ENCODE results near the gene TMEM272. TPM values are rescaled to one million over a fixed set of nuclear protein-coding genes. Genes with fewer than 3 reads are reported as not detected.

Gene TMEM272
- total and polyA plus RNA-seq, 2 of the 4 experiments (the other 2 are of a cell fraction): not detected

DNA sequence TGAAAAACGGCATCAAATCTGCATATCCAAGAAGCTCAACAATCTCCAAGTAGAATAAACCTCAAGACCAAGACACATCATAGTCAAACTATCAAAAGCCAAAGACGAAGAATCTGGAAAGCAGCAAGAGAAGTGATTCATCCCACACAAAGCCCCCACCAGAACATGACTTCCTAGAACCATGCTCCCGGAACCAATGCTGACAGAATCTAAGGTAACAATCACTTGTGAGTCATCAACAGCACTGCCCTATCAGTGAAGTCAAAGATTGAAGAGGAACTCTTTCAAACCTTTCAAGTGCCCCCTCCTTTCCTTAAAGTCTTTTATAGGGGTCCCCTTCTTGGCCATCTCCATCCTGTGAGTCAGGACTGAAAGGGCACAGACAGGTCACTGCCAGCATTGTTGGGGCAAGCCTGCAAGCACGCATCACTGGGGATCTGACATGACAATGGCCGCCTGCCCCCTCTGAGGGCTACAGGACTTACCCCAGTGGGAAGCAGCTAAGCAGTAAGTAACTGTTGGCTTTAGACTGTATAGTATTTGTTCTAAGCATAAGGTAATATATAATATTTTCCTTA, 16.8 kb upstream of the TMEM272 start, which contains the start of gene CCDC70:
Gene CCDC70, plus strand, starts transcription at position 247 of the 578 bp plus-strand sequence. CDS start 3,443 bp downstream, outside the sequence.
- Histone ChIP-seq H4K91ac (ENCODE audit: insufficient read depth, low read depth, low read length) (no peak within 1 kb of the TSS), H2BK5ac (ENCODE audit: low read depth, low read length, poor library complexity, severe bottlenecking) (no peak within 1 kb of the TSS), H3K9ac (ENCODE audit: low read depth, low read length) (no peak within 1 kb of the TSS), H2BK15ac (ENCODE audit: low read depth, low read length) (no peak within 1 kb of the TSS), H2AK5ac (ENCODE audit: low read depth, low read length) (no peak within 1 kb of the TSS), H2AK9ac (replicated peaks; ENCODE audit: low read depth, low read length, poor library complexity) (no peak within 1 kb of the TSS), H3K9me1 (ENCODE audit: insufficient read depth, low read length) (no peaks in the 10 kb centered on the region), H3K23ac (ENCODE audit: low read depth, low read length) (no peak within 1 kb of the TSS), H3K4me2 (ENCODE audit: low read depth, low read length) (no peak within 1 kb of the TSS), H3K27ac (ENCODE audit: insufficient read depth, low read length) (no peak within 1 kb of the TSS), H3K4me1 (ENCODE audit: control insufficient read depth, insufficient read depth, low read length) (no peaks in the 10 kb centered on the region), H2BK20ac (ENCODE audit: low read depth, low read length) (no peak within 1 kb of the TSS), H3K4ac (ENCODE audit: low read depth, low read length) (no peak within 1 kb of the TSS), H3K9me3 (ENCODE audit: control insufficient read depth, insufficient read depth, low read length) (no peaks in the 10 kb centered on the region), H3K18ac (ENCODE audit: low read depth, low read length) (no peak within 1 kb of the TSS), H2AFZ (replicated peaks; ENCODE audit: low read length, poor library complexity) (no peak within 1 kb of the TSS), H3K36me3 (ENCODE audit: control insufficient read depth, insufficient read depth, low read length) (no peaks in the 10 kb centered on the region), H3K56ac (ENCODE audit: extremely low read depth, insufficient read depth, low read length) (no peak within 1 kb of the TSS), H4K20me1 (ENCODE audit: insufficient read depth, low read length) (no peaks in the 10 kb centered on the region), H3K4me3 (ENCODE audit: insufficient read depth, low read depth, low read length) (no peak within 1 kb of the TSS), H4K5ac (ENCODE audit: low read depth, low read length) (no peak within 1 kb of the TSS), H3K27me3 (ENCODE audit: control insufficient read depth, insufficient read depth, low read length) (peaks cover 12% of the 10 kb centered on the region), H3K79me1 (ENCODE audit: low read depth in 1 of 2, low read length in 2 of 2) (no peaks in the 10 kb centered on the region), H4K8ac (ENCODE audit: low read depth in 2 of 2, low read length in 2 of 2) (no peak within 1 kb of the TSS), H3K14ac (replicated peaks; ENCODE audit: low read depth, low read length) (no peak within 1 kb of the TSS), H2BK120ac (ENCODE audit: low read depth, low read length) (no peak within 1 kb of the TSS)
- ChIA-PET CTCF (interaction anchor here (0.9 kb wide), 1 partner anchor 11 kb away, joined by 4 read pairs; no protein-coding TSS in a partner anchor), POLR2A (ENCODE audit: unreplicated experiment) (interaction anchor here (0.6 kb wide), 1 partner anchor 41 kb away, joined by 5 read pairs; no protein-coding TSS in a partner anchor)
- no TSS peak for BruUV-seq (replicated peaks)
- TF ChIP-seq CEBPB (IDR thresholded peaks at IDR 0.05; ENCODE audit: low read depth, low read length) (no peak), BHLHE40 (IDR thresholded peaks at IDR 0.05; ENCODE audit: low read depth, low read length) (no peak), NFE2L2 (IDR thresholded peaks at IDR 0.05; ENCODE audit: low read depth, low read length) (no peak), MAZ (IDR thresholded peaks at IDR 0.05; ENCODE audit: borderline replicate concordance, low read depth, low read length) (no peak), RFX5 (IDR thresholded peaks at IDR 0.05; ENCODE audit: low read depth, low read length) (no peak), CHD1 (IDR thresholded peaks at IDR 0.05; ENCODE audit: low read depth, low read length) (no peak), RAD21 (IDR thresholded peaks at IDR 0.05; ENCODE audit: low read length) (no peak), FOS (IDR thresholded peaks at IDR 0.05; ENCODE audit: low read depth, low read length) (no peak), RCOR1 (IDR thresholded peaks at IDR 0.05; ENCODE audit: insufficient replicate concordance, low read length) (no peak), MAFK (IDR thresholded peaks at IDR 0.05; ENCODE audit: low read depth, low read length) (no peak), MXI1 (IDR thresholded peaks at IDR 0.05; ENCODE audit: borderline replicate concordance, low read depth, low read length) (no peak), POLR2A (IDR thresholded peaks at IDR 0.05; ENCODE audit: low read depth, low read length) (no peak), SMC3 (IDR thresholded peaks at IDR 0.05; ENCODE audit: low read depth, low read length) (no peak)
- TF ChIP-seq, protein P1, sequence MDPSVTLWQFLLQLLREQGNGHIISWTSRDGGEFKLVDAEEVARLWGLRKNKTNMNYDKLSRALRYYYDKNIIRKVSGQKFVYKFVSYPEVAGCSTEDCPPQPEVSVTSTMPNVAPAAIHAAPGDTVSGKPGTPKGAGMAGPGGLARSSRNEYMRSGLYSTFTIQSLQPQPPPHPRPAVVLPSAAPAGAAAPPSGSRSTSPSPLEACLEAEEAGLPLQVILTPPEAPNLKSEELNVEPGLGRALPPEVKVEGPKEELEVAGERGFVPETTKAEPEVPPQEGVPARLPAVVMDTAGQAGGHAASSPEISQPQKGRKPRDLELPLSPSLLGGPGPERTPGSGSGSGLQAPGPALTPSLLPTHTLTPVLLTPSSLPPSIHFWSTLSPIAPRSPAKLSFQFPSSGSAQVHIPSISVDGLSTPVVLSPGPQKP (IDR thresholded peaks at IDR 0.05; ENCODE audit: borderline replicate concordance, low read depth, low read length): no peak
- TF ChIP-seq, protein P2, sequence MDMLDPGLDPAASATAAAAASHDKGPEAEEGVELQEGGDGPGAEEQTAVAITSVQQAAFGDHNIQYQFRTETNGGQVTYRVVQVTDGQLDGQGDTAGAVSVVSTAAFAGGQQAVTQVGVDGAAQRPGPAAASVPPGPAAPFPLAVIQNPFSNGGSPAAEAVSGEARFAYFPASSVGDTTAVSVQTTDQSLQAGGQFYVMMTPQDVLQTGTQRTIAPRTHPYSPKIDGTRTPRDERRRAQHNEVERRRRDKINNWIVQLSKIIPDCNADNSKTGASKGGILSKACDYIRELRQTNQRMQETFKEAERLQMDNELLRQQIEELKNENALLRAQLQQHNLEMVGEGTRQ (IDR thresholded peaks at IDR 0.05; ENCODE audit: low read depth, low read length): no peak
- TF ChIP-seq, protein P3, sequence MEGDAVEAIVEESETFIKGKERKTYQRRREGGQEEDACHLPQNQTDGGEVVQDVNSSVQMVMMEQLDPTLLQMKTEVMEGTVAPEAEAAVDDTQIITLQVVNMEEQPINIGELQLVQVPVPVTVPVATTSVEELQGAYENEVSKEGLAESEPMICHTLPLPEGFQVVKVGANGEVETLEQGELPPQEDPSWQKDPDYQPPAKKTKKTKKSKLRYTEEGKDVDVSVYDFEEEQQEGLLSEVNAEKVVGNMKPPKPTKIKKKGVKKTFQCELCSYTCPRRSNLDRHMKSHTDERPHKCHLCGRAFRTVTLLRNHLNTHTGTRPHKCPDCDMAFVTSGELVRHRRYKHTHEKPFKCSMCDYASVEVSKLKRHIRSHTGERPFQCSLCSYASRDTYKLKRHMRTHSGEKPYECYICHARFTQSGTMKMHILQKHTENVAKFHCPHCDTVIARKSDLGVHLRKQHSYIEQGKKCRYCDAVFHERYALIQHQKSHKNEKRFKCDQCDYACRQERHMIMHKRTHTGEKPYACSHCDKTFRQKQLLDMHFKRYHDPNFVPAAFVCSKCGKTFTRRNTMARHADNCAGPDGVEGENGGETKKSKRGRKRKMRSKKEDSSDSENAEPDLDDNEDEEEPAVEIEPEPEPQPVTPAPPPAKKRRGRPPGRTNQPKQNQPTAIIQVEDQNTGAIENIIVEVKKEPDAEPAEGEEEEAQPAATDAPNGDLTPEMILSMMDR (conservative IDR thresholded peaks at IDR 0.05; ENCODE audit: low read depth, low read length): no peak
- peak; percentile 39 for DNase-seq
- dilution Hi-C loops (cut with HindIII; ENCODE audit: low sequenced_read_pairs, unreplicated experiment): no loop called here
- in situ Hi-C loops (cut with MboI; ENCODE audit: low sequenced_read_pairs): no loop called here
- ATAC-seq (ENCODE audit: low read depth): no peak
- WGBS, 2 experiments (ENCODE audit: extremely low coverage in 2 of 2, insufficient read length in 1 of 2): no CpG with 5 or more reads among the region's 5 CpGs
- intact Hi-C loops (cut with micrococcal nuclease): no loop called here
